UCSD-AML1 (cell line): ENCODE results near the gene ATP9B.
"Not testable (repeated sequence)": the region's sequence is repeated elsewhere in the genome, so short reads cannot be mapped to it uniquely, and the experiment has no call there.

ENCODE experiments used
- DNase-seq: peaks from one replicate; lab custom pipeline; 2025; ENCODE audit not compliant: unreplicated experiment; lab: John Stamatoyannopoulos, UW

ATP9B gene

GRCh38 chr18:79322441-79322840 lies 253.2 kb downstream of the ATP9B start:
- no peak for DNase-seq

GRCh38 chr18:79323471-79323870 lies 254.3 kb downstream of the ATP9B start:
- no peak for DNase-seq

- DNase-seq, result no peak
Measured at GRCh38 chr18:79326413-79327198, 257.4 kb downstream of the ATP9B start.

DNA sequence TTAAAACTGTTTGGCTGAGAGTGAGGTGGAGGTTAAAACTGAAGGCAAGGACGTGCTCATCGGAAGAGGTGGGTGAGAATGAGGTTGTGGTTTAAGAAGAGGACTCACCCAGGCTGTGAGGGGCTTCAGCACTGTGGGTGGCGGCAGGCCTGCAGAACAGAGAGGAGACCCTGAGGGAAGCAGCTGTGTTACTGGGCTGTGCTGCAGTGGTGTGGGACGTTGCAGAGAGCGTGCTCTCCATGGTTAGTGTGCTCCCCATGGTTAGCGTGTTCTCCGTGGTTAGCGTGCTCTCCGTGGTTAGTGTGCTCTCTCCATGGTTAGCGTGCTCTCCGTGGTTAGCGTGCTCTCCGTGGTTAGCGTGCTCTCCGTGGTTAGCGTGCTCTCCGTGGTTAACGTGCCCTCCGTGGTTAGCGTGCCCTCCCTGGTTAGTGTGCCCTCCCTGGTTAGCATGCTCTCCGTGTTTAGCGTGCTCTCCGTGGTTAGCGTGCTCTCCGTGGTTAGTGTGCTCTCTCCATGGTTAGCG lies 258.1 kb downstream of the ATP9B start:
- DNase-seq, result no peak

- DNase-seq, result not testable (repeated sequence)
Measured at GRCh38 chr18:79327915-79328314, 258.7 kb downstream of the ATP9B start.

- DNase-seq, result no peak
Measured at GRCh38 chr18:79328887-79329286, 259.7 kb downstream of the ATP9B start.

DNA sequence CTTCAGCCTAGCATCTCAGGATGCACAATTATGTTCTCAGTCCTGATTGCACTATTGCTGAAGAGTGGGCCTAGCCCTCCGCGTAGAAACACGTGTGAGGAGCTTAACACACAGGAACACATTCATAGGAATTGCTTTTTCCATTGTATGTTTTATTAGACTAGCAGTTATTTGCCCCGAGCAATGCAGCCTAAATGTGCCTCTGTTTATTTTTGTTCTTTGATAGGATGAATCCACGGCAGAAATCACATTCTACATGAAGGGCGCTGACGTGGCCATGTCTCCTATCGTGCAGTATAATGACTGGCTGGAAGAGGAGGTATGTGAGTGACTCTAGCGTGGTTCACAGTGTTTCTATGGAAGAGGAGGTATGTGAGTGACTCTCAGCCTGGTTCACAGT lies 260.6 kb downstream of the ATP9B start:
- DNase-seq, result no peak

DNA sequence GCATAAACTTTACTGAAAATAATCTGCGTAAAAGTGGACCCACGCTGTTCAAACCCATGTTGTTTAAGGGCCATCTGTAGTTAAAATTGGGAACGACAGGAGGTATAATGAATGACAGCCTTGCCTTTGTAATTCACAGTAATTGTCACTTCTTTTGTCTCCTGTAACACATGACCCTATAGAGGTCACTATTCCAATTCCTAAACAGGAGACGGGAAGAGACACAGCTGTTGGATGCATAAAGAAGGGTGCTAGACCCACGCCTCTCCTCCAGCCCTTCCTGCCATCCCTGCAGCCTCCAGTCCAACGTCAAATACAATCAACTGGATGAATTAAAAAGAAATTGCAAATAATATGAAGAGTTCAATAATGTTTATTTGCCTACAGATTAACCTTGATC lies 263.5 kb downstream of the ATP9B start:
- no peak for DNase-seq

GRCh38 chr18:79333046-79333445 lies 263.9 kb downstream of the ATP9B start:
- DNase-seq, result no peak

GRCh38 chr18:79334496-79335233 lies 265.5 kb downstream of the ATP9B start:
- DNase-seq, result no peak

DNA sequence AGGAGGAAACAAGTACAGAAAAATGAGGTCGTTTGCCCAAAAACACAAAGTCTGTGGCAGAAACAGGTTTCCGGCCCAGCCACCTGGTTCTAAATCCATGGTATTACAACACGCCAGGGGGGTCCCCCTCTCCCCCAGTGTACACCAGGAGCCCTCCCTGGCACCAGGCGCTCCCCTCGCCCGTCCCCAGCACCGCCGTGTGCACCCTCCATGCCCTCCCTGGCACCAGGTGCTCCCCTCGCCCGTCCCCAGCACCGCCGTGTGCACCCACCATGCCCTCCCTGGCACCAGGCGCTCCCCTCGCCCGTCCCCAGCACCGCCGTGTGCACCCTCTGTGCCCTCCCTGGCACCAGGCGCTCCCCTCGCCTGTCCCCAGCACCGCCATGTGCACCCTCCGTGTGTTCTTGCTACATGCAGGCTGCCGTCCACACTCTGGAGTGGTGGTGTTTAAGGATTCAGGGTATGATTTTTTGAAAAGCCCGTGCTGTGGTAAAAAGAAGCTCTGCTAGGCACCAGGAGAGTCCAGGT lies 266.7 kb downstream of the ATP9B start:
- no peak for DNase-seq

DNA sequence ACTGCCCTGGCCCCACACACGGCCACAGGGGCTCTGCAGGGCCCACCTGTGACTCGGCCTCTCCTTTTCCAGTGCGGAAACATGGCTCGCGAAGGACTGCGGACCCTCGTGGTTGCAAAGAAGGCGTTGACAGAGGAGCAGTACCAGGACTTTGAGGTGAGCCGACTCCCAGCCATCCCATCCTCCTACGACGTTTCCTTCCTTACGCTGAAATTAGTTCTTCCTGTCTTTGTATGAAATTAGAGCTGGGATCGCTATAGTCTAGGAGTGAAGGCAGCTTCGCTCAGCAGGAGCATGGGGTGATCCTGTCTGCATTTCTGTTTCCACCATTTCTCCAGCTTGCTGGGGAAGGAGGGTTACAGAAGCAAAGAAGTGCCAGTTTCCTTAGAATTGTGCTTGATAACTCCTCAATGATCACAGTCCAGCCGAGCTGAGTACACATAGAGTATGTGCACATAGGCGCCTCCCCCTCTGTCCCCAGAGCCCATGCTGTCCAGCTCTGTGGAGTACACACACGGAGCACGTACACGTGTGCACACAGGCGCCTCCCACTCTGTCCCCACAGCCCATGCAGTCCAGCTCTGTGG lies 267.5 kb downstream of the ATP9B start:
- DNase-seq, result no peak

GRCh38 chr18:79337184-79337583 lies 268.0 kb downstream of the ATP9B start:
- no peak for DNase-seq

DNA sequence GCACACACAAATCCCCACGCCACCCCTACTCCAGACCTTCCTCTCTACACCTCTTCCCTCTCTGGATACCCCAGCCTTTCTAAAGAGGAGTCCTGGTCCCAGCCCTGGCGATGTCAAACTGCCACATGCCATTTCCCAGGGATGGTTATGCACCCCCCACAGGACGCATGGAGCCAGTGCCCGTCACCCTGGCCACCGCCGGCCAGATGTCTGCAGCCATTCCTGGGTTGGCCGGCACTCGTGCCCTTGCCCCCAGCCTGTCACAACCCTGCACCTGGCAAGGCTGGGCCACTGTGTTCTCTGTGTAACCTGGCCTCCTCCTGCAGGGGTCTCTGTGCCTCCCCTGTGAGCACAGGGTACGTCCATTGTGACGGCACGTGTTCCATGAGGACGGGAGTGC lies 268.4 kb downstream of the ATP9B start:
- DNase-seq, result no peak

- no peak for DNase-seq
Measured at GRCh38 chr18:79339094-79339908, 270.1 kb downstream of the ATP9B start.

DNA sequence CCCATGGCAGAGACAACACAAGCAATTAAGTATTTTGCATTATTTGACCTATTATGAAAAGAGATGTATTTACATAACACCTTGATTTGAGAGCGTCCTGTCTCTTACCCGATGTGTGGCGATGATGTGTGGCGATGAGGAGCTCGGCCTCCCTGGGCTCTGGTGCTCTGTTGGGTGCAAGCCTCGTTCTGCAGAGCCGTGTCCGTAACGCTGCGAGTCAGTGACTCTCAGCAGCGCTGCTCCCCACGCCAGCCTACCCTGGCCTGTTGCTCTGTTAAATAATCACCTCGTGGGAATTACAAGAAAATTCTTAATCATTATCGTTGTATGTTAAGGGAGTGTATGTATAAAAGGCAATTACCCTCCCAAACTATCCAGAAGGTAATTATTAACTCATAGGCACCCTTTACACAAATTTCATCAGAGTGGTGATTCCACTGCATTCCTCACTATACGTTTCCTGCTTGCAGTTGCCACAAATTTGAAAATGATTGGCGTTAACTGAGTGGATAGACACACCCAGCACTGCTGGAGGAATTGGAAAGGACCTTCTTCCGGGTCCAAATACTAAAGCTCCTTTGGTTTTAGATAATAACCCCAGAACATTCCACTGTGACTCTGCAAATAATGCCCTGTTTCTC lies 274.5 kb downstream of the ATP9B start:
- DNase-seq, result no peak

GRCh38 chr18:79344208-79344581 lies 275.0 kb downstream of the ATP9B start:
- DNase-seq, result no peak

GRCh38 chr18:79345366-79345765 lies 276.2 kb downstream of the ATP9B start:
- DNase-seq, result no peak

DNA sequence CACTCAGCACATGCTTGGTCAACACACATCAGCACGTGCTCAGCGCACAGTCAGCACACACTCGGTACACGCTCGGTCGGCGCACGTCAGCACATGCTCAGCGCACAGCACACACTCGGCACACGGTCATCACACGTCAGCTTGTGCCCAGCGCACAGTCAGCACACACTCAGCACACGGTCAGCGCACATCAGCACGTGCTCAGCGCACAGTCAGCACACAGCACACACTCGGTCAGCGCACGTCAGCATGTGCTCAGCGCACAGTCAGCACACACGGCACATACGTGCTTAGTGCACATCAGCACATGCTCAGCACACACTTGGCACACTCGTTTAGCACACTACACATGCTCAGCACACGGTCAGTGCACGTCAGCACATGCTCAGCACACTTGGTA lies 276.8 kb downstream of the ATP9B start:
- no peak for DNase-seq

- DNase-seq, result no peak
Measured at GRCh38 chr18:79348066-79348465, 278.9 kb downstream of the ATP9B start.
